Fibroblast of peridontal ligament (primary cell): ENCODE measurements around the gene TMED10.
"Not testable (repeated sequence)": the region's sequence is repeated elsewhere in the genome, so short reads cannot be mapped to it uniquely, and the experiment has no call there.

Experiments used
- DNase-seq: peaks from one replicate; pipeline ENCODE4 v3.0.0-alpha.2; 2010; ENCODE audit errors: extremely low read depth

TMED10 gene

GRCh38 chr14:75127474-75127820 is 49.0 kb downstream of the TMED10 start:
- not testable (repeated sequence) for DNase-seq

GRCh38 chr14:75126679-75127473 is 49.5 kb downstream of the TMED10 start, which contains the start of gene NEK9:
TSS of gene NEK9 (minus strand) at chr14:75127048. CDS start at chr14:75126921, 127 bp downstream.
- DNase-seq: peak; percentile 82

GRCh38 chr14:75126121-75126544 is 50.3 kb downstream of the TMED10 start:
- DNase-seq: no peak

GRCh38 chr14:75125617-75126016 is 50.8 kb downstream of the TMED10 start:
- DNase-seq: peak; percentile 74

- DNase-seq: peak; percentile 25
Observed at GRCh38 chr14:75123991-75124390, 52.4 kb downstream of the TMED10 start.

GRCh38 chr14:75121552-75121951 is 54.9 kb downstream of the TMED10 start:
- DNase-seq: no peak

- no peak for DNase-seq
Observed at GRCh38 chr14:75120541-75121291, 55.7 kb downstream of the TMED10 start.

- DNase-seq: peak; percentile 22
Observed at GRCh38 chr14:75119056-75119455, 57.4 kb downstream of the TMED10 start.

GRCh38 chr14:75113932-75114539 is 62.4 kb downstream of the TMED10 start:
- no peak for DNase-seq

- no peak for DNase-seq
Observed at GRCh38 chr14:75109877-75110276, 66.5 kb downstream of the TMED10 start.

GRCh38 chr14:75107186-75107585 is 69.2 kb downstream of the TMED10 start:
- DNase-seq: no peak

- DNase-seq: no peak
Observed at GRCh38 chr14:75101491-75101890, 74.9 kb downstream of the TMED10 start.

GRCh38 chr14:75098682-75099081 is 77.7 kb downstream of the TMED10 start:
- DNase-seq: no peak

GRCh38 chr14:75098212-75098611 is 78.2 kb downstream of the TMED10 start:
- DNase-seq: no peak

GRCh38 chr14:75096959-75097358 is 79.5 kb downstream of the TMED10 start:
- DNase-seq: no peak

GRCh38 chr14:75095690-75096089 is 80.7 kb downstream of the TMED10 start:
- DNase-seq: no peak

- DNase-seq: peak; percentile 93
Observed at GRCh38 chr14:75094896-75095295, 81.5 kb downstream of the TMED10 start.

- DNase-seq: no peak
Observed at GRCh38 chr14:75092698-75093097, 83.7 kb downstream of the TMED10 start.

GRCh38 chr14:75091251-75091650 is 85.2 kb downstream of the TMED10 start:
- no peak for DNase-seq

GRCh38 chr14:75090353-75090752 is 86.1 kb downstream of the TMED10 start:
- peak; percentile 8 for DNase-seq

GRCh38 chr14:75088566-75089373 is 87.6 kb downstream of the TMED10 start:
- peak; percentile 80 for DNase-seq

- DNase-seq: no peak
Observed at GRCh38 chr14:75088153-75088552, 88.3 kb downstream of the TMED10 start.
